Esophagus (tissue), 2 donors: Measurements from ENCODE around the gene ANKMY1. TPM values are rescaled to one million over a fixed set of nuclear protein-coding genes. Genes with fewer than 3 reads are reported as not detected.

Experiments
- polyA plus RNA-seq, 2 donors: library from polyadenylated mRNA; stranded (reverse); fragments of 200-250 nt; gene quantifications; one replicate each; pipeline ENCODE4 v1.2.3, GENCODE V29; 2013
- donor health status: healthy with polysubstance abuse.
- donor health status: Bipolar disorder and iron deficiency.

Gene ANKMY1
- polyA plus RNA-seq, 2 donors = 4.8 to 16.2 TPM

Other genes starting within 250 kb of the ANKMY1 start
- gene GPC1, start 122.3 kb downstream of the ANKMY1 start, polyA plus RNA-seq = 10 to 100 TPM; 57.9 to 82.0 TPM
- gene DUSP28, start 2.4 kb upstream of the ANKMY1 start, polyA plus RNA-seq = 1 to 10 TPM; 3.5 to 3.8 TPM
- gene RNPEPL1, start 10.5 kb upstream of the ANKMY1 start, polyA plus RNA-seq = 100 to 1,000 TPM in 1 of 2 donors, 10 to 100 TPM in 1; 65.9 to 160 TPM
- gene CAPN10, start 28.7 kb upstream of the ANKMY1 start, polyA plus RNA-seq = 10 to 100 TPM; 17.5 to 28.4 TPM
- gene GPR35, start 67.5 kb upstream of the ANKMY1 start, polyA plus RNA-seq = 1 to 10 TPM; 2.1 to 3.1 TPM
- not detected for gene AQP12B, start 124.9 kb upstream of the ANKMY1 start, polyA plus RNA-seq
- gene AQP12A, start 133.9 kb upstream of the ANKMY1 start, polyA plus RNA-seq = not detected